SK-N-SH treated with all-trans-retinoic acid at 6 μM for 48 hours (cell line): ENCODE results near the gene LITAF.

Experiments
- ATAC-seq: fragments of 200-7000 bp; cut with Tn5 transposase; 3 replicates; pipeline ENCODE4 v1.9.1; 2020; ENCODE audit warnings: mild to moderate bottlenecking, moderate library complexity
- ARNTL ChIP-seq: fragments of 450-650 bp; formaldehyde crosslinking; IDR thresholded peaks from 2 replicates; pipeline ENCODE4 v1.5.0; 2020; ENCODE audit warnings: low read depth, mild to moderate bottlenecking, moderate library complexity, borderline replicate concordance
- BACH2 ChIP-seq: fragments of 250-450 bp; sonication (Bioruptor Pico); IDR thresholded peaks from 2 replicates; pipeline ENCODE4 v1.9.0; 2021; ENCODE audit warnings: mild to moderate bottlenecking, borderline replicate concordance
- CSDC2 ChIP-seq: fragments of 250-450 bp; sonication (Bioruptor Pico); IDR thresholded peaks from 2 replicates; pipeline ENCODE4 v1.5.0; 2020; ENCODE audit warnings: mild to moderate bottlenecking, moderate library complexity
- ESRRG ChIP-seq: fragments of 250-450 bp; sonication (Bioruptor Pico); IDR thresholded peaks from 2 replicates; pipeline ENCODE4 v1.6.1; 2021; ENCODE audit warnings: mild to moderate bottlenecking
- GLIS3 ChIP-seq: fragments of 250-450 bp; sonication (Bioruptor Pico); IDR thresholded peaks from 2 replicates; pipeline ENCODE4 v1.5.0; 2020; ENCODE audit warnings: mild to moderate bottlenecking, moderate library complexity
- ISL1 ChIP-seq: fragments of 250-450 bp; sonication (Bioruptor Pico); IDR thresholded peaks from 2 replicates; pipeline ENCODE4 v2.1.2; 2022; ENCODE audit warnings: mild to moderate bottlenecking, moderate library complexity
- OSR1 ChIP-seq: fragments of 250-450 bp; sonication (Bioruptor Pico); IDR thresholded peaks from 2 replicates; pipeline ENCODE4 v1.8.0; 2022; ENCODE audit warnings: moderate library complexity, mild to moderate bottlenecking, inconsistent platforms
- PPARA ChIP-seq: fragments of 250-450 bp; sonication (Bioruptor Pico); IDR thresholded peaks from 2 replicates; pipeline ENCODE4 v1.5.0; 2020; ENCODE audit warnings: mild to moderate bottlenecking, borderline replicate concordance
- RARB ChIP-seq: fragments of 250-450 bp; sonication (Bioruptor Pico); IDR thresholded peaks from 2 replicates; pipeline ENCODE4 v1.8.0; 2021; ENCODE audit warnings: mild to moderate bottlenecking, moderate library complexity
- SNAI2 ChIP-seq: fragments of 250-450 bp; sonication (Bioruptor Pico); IDR thresholded peaks from 2 replicates; pipeline ENCODE4 v1.5.0; 2020; ENCODE audit warnings: mild to moderate bottlenecking, moderate library complexity
- TCF4 ChIP-seq: fragments of 250-450 bp; sonication (Bioruptor Pico); IDR thresholded peaks from 2 replicates; pipeline ENCODE4 v1.8.0; 2021; ENCODE audit warnings: mild to moderate bottlenecking, moderate library complexity, borderline replicate concordance
- TOX ChIP-seq: fragments of 250-450 bp; sonication (Bioruptor Pico); IDR thresholded peaks from 2 replicates; pipeline ENCODE4 v1.8.0; 2021; ENCODE audit warnings: mild to moderate bottlenecking, moderate library complexity, borderline replicate concordance
- ZC3H10 ChIP-seq: fragments of 250-450 bp; sonication (Bioruptor Pico); IDR thresholded peaks from 2 replicates; pipeline ENCODE4 v1.5.1; 2021; ENCODE audit warnings: mild to moderate bottlenecking, moderate library complexity
- ZFP3 ChIP-seq: fragments of 250-450 bp; sonication (Bioruptor Pico); IDR thresholded peaks from 2 replicates; pipeline ENCODE4 v1.5.0; 2020; ENCODE audit warnings: mild to moderate bottlenecking, moderate library complexity
- ZFP30 ChIP-seq: fragments of 450-650 bp; formaldehyde crosslinking; IDR thresholded peaks from 2 replicates; pipeline ENCODE4 v1.5.0; 2022; ENCODE audit warnings: mild to moderate bottlenecking, moderate library complexity
- ZNF565 ChIP-seq: fragments of 450-650 bp; formaldehyde crosslinking; conservative IDR thresholded peaks from 2 replicates; pipeline ENCODE4 v1.5.0; 2020; ENCODE audit warnings: low read depth, mild to moderate bottlenecking, moderate library complexity
- ZNF70 ChIP-seq: fragments of 450-650 bp; formaldehyde crosslinking; IDR thresholded peaks from 2 replicates; pipeline ENCODE4 v1.5.0; 2020; ENCODE audit warnings: mild to moderate bottlenecking, moderate library complexity
- ZNF8 ChIP-seq: fragments of 450-650 bp; formaldehyde crosslinking; IDR thresholded peaks from 2 replicates; pipeline ENCODE4 v1.5.0; 2020; ENCODE audit warnings: mild to moderate bottlenecking, moderate library complexity
- TF ChIP-seq, protein P1 (sequence below): fragments of 250-450 bp; sonication (Bioruptor Pico); IDR thresholded peaks from 2 replicates; pipeline ENCODE4 v1.8.0; 2020; ENCODE audit warnings: mild to moderate bottlenecking, moderate library complexity, borderline replicate concordance
- TF ChIP-seq, protein P2 (sequence below): fragments of 250-450 bp; sonication (Bioruptor Pico); IDR thresholded peaks from 2 replicates; pipeline ENCODE4 v1.5.1; 2020; ENCODE audit warnings: low read depth, mild to moderate bottlenecking, moderate library complexity
- TF ChIP-seq, protein P3 (sequence below): fragments of 250-450 bp; sonication (Bioruptor Pico); IDR thresholded peaks from 2 replicates; pipeline ENCODE4 v1.5.1; 2021; ENCODE audit warnings: mild to moderate bottlenecking, moderate library complexity
- TF ChIP-seq, protein P4 (sequence below): fragments of 250-450 bp; sonication (Bioruptor Pico); IDR thresholded peaks from 2 replicates; pipeline ENCODE4 v1.8.0; 2021; ENCODE audit warnings: low read depth, mild to moderate bottlenecking, moderate library complexity, borderline replicate concordance

Gene LITAF

GRCh38 chr16:11615748-11616447 is 29.2 kb upstream of the LITAF start:
- ATAC-seq, result no peak
- TF ChIP-seq, protein P1, sequence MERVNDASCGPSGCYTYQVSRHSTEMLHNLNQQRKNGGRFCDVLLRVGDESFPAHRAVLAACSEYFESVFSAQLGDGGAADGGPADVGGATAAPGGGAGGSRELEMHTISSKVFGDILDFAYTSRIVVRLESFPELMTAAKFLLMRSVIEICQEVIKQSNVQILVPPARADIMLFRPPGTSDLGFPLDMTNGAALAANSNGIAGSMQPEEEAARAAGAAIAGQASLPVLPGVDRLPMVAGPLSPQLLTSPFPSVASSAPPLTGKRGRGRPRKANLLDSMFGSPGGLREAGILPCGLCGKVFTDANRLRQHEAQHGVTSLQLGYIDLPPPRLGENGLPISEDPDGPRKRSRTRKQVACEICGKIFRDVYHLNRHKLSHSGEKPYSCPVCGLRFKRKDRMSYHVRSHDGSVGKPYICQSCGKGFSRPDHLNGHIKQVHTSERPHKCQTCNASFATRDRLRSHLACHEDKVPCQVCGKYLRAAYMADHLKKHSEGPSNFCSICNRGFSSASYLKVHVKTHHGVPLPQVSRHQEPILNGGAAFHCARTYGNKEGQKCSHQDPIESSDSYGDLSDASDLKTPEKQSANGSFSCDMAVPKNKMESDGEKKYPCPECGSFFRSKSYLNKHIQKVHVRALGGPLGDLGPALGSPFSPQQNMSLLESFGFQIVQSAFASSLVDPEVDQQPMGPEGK (CRISPR knock-in tag), result no peak
- TF ChIP-seq GLIS3 (CRISPR knock-in tag) (no peak), OSR1 (CRISPR knock-in tag) (no peak), ZNF8 (no peak), TCF4 (no peak), ZNF70 (CRISPR knock-in tag) (no peak), ARNTL (CRISPR knock-in tag) (no peak), CSDC2 (CRISPR knock-in tag) (no peak), SNAI2 (CRISPR knock-in tag) (no peak), ZNF565 (CRISPR knock-in tag) (no peak), ZC3H10 (no peak), PPARA (no peak), RARB (CRISPR knock-in tag) (no peak), BACH2 (CRISPR knock-in tag) (no peak)
- TF ChIP-seq, all 23 proteins: peak for 0

- TF ChIP-seq, protein P2, sequence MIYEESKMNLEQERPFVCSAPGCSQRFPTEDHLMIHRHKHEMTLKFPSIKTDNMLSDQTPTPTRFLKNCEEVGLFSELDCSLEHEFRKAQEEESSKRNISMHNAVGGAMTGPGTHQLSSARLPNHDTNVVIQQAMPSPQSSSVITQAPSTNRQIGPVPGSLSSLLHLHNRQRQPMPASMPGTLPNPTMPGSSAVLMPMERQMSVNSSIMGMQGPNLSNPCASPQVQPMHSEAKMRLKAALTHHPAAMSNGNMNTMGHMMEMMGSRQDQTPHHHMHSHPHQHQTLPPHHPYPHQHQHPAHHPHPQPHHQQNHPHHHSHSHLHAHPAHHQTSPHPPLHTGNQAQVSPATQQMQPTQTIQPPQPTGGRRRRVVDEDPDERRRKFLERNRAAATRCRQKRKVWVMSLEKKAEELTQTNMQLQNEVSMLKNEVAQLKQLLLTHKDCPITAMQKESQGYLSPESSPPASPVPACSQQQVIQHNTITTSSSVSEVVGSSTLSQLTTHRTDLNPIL (CRISPR knock-in tag), result no peak
- TF ChIP-seq PPARA (no peak), ZFP30 (CRISPR knock-in tag) (no peak), ISL1 (no peak), SNAI2 (CRISPR knock-in tag) (no peak), ZNF8 (no peak)
- TF ChIP-seq, protein P1 (CRISPR knock-in tag), result no peak
- TF ChIP-seq, protein P3, sequence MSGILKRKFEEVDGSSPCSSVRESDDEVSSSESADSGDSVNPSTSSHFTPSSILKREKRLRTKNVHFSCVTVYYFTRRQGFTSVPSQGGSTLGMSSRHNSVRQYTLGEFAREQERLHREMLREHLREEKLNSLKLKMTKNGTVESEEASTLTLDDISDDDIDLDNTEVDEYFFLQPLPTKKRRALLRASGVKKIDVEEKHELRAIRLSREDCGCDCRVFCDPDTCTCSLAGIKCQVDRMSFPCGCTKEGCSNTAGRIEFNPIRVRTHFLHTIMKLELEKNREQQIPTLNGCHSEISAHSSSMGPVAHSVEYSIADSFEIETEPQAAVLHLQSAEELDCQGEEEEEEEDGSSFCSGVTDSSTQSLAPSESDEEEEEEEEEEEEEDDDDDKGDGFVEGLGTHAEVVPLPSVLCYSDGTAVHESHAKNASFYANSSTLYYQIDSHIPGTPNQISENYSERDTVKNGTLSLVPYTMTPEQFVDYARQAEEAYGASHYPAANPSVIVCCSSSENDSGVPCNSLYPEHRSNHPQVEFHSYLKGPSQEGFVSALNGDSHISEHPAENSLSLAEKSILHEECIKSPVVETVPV (CRISPR knock-in tag), result no peak
- ATAC-seq, result peak; percentile 34; the same call in 2 of the 3 replicates
Observed at GRCh38 chr16:11614587-11615175, 28.0 kb upstream of the LITAF start.

DNA sequence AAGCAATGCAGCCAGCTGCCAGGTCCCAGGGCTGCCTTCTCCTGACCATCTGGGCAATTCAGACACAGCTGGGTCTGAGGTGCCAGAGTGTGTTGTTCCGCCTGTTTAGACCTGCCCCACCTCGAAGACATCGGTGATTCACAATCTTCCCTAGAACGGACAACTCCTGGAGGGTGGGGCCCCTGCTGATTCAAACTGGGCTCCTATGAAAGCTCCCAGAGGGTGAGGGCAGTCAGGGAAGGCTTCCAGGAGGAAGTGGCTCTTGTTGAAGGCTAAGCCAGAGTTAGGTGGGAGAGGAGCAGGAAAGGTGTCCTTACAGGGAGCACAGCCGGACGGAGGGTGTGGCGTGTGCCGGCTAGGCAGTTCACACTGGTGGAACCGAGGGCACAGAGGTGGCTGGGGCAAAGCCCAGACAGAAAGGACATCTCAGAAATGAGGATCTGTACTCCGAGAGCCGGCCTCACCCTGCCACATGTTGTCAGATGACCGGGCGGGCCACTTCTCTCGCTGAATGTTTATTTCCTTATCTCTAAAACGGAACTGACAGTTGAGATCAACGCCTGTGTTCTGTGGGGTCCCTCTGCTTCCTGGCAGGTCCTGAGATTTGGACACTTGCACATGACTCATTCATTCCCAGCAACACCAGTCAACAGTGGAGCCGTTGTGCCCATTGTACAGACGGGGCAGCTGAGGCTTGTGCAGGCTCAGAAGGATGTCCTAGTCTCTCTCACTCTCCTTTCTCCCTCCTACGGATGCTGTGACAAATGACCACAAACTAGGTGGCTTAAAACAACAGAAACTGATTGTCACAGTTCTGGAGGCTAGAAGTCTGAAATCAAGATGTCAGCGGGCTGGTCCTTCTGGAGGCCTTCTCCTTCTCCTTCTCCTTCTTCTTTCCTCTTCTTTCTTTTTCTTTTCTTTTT is 26.9 kb upstream of the LITAF start:
- TF ChIP-seq ZNF70 (CRISPR knock-in tag), result no peak
- TF ChIP-seq TOX (CRISPR knock-in tag), result no peak
- no peak for TF ChIP-seq OSR1 (CRISPR knock-in tag)
- TF ChIP-seq ZNF8, result no peak
- no peak for TF ChIP-seq BACH2 (CRISPR knock-in tag)
- TF ChIP-seq ESRRG (CRISPR knock-in tag), result no peak
- TF ChIP-seq, protein P4, sequence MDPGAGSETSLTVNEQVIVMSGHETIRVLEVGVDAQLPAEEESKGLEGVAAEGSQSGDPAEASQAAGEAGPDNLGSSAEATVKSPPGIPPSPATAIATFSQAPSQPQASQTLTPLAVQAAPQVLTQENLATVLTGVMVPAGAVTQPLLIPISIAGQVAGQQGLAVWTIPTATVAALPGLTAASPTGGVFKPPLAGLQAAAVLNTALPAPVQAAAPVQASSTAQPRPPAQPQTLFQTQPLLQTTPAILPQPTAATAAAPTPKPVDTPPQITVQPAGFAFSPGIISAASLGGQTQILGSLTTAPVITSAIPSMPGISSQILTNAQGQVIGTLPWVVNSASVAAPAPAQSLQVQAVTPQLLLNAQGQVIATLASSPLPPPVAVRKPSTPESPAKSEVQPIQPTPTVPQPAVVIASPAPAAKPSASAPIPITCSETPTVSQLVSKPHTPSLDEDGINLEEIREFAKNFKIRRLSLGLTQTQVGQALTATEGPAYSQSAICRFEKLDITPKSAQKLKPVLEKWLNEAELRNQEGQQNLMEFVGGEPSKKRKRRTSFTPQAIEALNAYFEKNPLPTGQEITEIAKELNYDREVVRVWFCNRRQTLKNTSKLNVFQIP (CRISPR knock-in tag), result no peak
- TF ChIP-seq ISL1, result no peak
- TF ChIP-seq SNAI2 (CRISPR knock-in tag), result no peak
- TF ChIP-seq, protein P2 (CRISPR knock-in tag), result no peak
- TF ChIP-seq ZFP30 (CRISPR knock-in tag), result no peak
- TF ChIP-seq CSDC2 (CRISPR knock-in tag), result no peak
- TF ChIP-seq, protein P3 (CRISPR knock-in tag), result no peak
- TF ChIP-seq ZFP3 (CRISPR knock-in tag), result no peak
- TF ChIP-seq ARNTL (CRISPR knock-in tag), result no peak
- ATAC-seq, result no peak
